Measurements from ENCODE around the gene ZFYVE21. TPM values are rescaled to one million over a fixed set of nuclear protein-coding genes. Genes with fewer than 3 reads are reported as not detected.
A peak's percentile ranks its signal among the peaks of the same experiment; 100 is the strongest.

The ZFYVE21 gene
- total RNA-seq, 6 experiments from 2014 or later, result 40.9 to 47.7 (median 42.1) TPM

DNA sequence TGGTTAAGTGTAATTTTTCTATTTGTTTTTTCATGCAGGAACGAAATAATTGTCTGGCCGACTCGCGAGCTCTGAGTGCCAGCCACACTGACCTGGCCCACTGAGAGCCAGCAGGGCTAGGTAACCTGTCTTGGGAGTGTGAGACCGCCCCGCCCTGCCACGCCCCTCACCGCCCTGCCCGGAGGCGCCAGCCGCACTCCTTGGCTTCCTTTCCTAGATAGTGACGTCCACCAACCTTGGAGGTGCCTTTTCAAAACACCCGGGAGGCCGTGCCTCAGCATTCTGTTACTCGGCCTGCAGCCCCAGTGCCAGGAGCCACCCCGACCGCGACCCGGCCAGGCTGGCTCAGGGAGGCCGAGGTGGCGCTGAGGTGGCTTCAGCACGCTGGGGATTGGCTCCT is 22.1 kb upstream of the ZFYVE21 start:
- peak overlapping the region; percentile 29; the same call in 1 of the 2 replicates for H3K27ac Mint-ChIP-seq
- no peak overlapping the region for H3K4me3 Mint-ChIP-seq
- H3K36me3 Mint-ChIP-seq (ENCODE audit: low read depth), result peaks cover 20% of the 10 kb centered on the region; the same call in 1 of the 2 replicates
- DNase-seq, result no peak
- peaks cover 5% of the 10 kb centered on the region for H3K27me3 Mint-ChIP-seq (ENCODE audit: insufficient read depth)
- no peaks in the 10 kb centered on the region for H3K9me3 Mint-ChIP-seq
- TF ChIP-seq, protein P1, sequence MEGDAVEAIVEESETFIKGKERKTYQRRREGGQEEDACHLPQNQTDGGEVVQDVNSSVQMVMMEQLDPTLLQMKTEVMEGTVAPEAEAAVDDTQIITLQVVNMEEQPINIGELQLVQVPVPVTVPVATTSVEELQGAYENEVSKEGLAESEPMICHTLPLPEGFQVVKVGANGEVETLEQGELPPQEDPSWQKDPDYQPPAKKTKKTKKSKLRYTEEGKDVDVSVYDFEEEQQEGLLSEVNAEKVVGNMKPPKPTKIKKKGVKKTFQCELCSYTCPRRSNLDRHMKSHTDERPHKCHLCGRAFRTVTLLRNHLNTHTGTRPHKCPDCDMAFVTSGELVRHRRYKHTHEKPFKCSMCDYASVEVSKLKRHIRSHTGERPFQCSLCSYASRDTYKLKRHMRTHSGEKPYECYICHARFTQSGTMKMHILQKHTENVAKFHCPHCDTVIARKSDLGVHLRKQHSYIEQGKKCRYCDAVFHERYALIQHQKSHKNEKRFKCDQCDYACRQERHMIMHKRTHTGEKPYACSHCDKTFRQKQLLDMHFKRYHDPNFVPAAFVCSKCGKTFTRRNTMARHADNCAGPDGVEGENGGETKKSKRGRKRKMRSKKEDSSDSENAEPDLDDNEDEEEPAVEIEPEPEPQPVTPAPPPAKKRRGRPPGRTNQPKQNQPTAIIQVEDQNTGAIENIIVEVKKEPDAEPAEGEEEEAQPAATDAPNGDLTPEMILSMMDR (IDR thresholded peaks at IDR 0.05), result no peak
- peaks cover 20% of the 10 kb centered on the region for H3K4me1 Mint-ChIP-seq (ENCODE audit: low read depth)

DNA sequence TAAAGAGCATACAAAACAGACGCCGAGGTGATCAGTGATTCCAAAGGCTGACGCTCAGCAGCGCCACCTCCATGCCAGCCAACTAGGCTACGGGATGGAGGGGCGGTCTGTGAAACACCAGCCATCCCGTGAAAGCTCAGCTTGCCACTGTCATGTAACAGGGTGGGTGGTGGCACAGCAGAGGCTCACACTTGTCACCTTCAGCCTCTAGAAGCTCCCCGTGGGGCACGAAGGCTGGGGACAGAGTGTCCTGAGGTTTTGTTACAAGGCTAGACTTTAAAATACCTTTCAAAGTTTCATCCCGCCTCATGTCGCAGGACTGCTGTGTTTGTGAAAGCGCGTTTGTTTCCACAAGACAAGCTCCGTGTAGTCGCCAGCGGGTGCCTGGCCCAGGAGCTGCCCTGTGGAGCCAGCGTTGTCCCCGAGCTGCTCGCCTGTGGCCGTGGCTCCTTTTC is 21.0 kb upstream of the ZFYVE21 start:
- H3K9me3 Mint-ChIP-seq, result no peaks in the 10 kb centered on the region
- no peak overlapping the region for H3K27ac Mint-ChIP-seq
- H3K27me3 Mint-ChIP-seq (ENCODE audit: insufficient read depth), result peaks cover 7% of the 10 kb centered on the region
- DNase-seq, result no peak
- no peak overlapping the region for H3K4me3 Mint-ChIP-seq
- peaks cover 10% of the 10 kb centered on the region; the same call in 1 of the 2 replicates for H3K36me3 Mint-ChIP-seq (ENCODE audit: low read depth)
- H3K4me1 Mint-ChIP-seq (ENCODE audit: low read depth), result peaks cover 10% of the 10 kb centered on the region
- TF ChIP-seq, protein P1 (IDR thresholded peaks at IDR 0.05), result 0 out of 2 replicates have a peak, but pooled peaks have one; percentile 18

DNA sequence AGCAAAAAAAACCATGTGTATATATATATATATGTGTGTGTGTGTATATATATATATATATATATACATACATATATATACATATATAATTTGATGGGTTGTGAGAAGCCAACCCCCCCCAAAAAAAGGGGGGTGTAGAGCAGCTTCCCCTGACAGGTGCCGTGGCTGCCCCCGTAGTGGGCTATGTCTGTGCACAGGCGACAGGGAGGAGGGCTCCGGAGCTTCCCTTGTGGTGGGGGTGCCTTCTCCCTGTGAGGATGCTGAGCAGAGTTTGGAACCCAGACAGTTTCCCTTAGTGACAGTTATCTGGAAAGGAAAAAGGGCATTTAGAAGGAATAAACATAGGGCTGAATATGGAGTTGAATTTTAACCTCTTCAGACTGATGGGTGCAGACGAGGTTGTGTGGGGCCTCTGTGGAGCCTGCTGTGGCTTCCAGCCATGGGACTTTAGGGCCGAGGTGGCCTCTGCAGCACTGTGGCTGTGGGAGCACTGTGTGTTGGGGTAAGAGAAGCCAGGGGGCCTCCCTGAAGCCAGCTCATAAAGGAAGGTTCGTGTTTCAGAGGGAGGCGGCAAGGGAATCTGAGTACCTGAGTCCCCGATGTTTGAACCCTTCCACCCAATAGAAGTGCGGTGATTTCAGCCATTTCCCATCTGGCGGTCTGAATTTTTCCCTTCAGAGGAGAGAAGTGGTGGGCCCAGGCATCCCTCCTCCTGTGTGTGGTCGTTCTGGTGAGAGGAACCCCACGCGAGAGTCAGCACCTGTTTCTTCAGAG is 20.1 kb upstream of the ZFYVE21 start:
- peak overlapping the region; percentile 58 for H3K27ac Mint-ChIP-seq
- no peak for DNase-seq

DNA sequence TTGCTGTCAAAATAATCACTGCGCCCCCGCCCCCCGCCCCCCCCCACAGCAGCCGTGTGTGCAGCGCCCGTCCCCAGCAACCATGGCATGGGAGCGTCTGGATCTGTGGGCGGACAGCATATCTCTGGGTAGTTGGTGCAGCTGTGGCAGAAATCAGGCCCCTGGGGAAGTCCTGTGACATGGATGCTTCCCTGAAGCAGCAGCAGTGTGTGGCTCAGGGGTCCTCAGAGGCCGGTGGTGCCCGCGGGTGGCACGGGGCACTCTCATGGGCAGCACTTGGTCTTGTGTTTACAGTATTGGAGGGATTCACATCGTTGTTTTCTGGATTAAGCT is 19.6 kb upstream of the ZFYVE21 start:
- Mint-ChIP-seq H3K27me3 (ENCODE audit: insufficient read depth) (peaks cover 9% of the 10 kb centered on the region), H3K9me3 (no peaks in the 10 kb centered on the region), H3K36me3 (ENCODE audit: low read depth) (peaks cover 5% of the 10 kb centered on the region; the same call in 1 of the 2 replicates), H3K4me3 (no peak overlapping the region; the same call in 1 of the 2 replicates), H3K27ac (peak overlapping the region; percentile 50), H3K4me1 (ENCODE audit: low read depth) (peaks cover 9% of the 10 kb centered on the region)
- TF ChIP-seq, protein P1 (IDR thresholded peaks at IDR 0.05), result no peak
- DNase-seq, result no peak

More for the DNA sequence above, 20.1 kb upstream of the ZFYVE21 start:
- TF ChIP-seq, protein P1 (IDR thresholded peaks at IDR 0.05), result no peak
- Mint-ChIP-seq H3K4me3 (peak overlapping the region; percentile 24; the same call in 1 of the 2 replicates), H3K27me3 (ENCODE audit: insufficient read depth) (peaks cover 9% of the 10 kb centered on the region), H3K9me3 (no peaks in the 10 kb centered on the region), H3K36me3 (ENCODE audit: low read depth) (peaks cover 5% of the 10 kb centered on the region; the same call in 1 of the 2 replicates), H3K4me1 (ENCODE audit: low read depth) (peaks cover 9% of the 10 kb centered on the region)

DNA sequence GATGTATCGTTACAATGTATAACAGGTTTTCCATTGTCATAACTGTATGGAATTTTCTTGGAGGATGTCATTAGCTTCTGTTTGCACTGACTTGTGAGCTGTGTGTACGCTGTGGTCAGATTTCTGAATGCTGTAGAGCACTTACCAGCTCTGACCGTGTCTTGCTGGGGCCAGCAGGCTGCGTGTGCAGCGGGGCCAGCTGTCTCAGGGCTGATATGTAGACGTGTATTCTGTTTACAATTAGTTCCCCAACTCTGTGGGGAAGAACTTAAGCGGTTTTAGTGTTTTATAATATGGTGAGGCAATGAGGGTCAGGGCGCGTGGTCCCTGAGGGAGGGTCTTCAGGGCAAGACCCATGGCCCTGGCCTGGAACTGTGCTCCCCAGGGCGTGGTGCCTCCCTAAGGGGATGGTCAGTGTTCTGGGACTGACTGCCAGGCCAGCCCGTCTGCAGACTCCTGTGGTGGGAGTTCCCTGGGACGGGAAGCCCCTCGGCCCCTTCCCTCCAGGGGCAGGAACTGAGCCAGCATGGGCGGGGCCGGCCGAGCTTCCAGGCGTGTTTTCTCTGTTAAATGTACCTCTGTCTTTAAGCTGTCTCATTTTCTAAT is 19.0 kb upstream of the ZFYVE21 start:
- Mint-ChIP-seq H3K9me3 (no peaks in the 10 kb centered on the region), H3K27me3 (ENCODE audit: insufficient read depth) (peaks cover 10% of the 10 kb centered on the region), H3K4me3 (peak overlapping the region; percentile 11; the same call in 1 of the 2 replicates), H3K4me1 (ENCODE audit: low read depth) (peaks cover 9% of the 10 kb centered on the region), H3K27ac (peak overlapping the region; percentile 50), H3K36me3 (ENCODE audit: low read depth) (peaks cover 5% of the 10 kb centered on the region; the same call in 1 of the 2 replicates)
- TF ChIP-seq, protein P1 (IDR thresholded peaks at IDR 0.05), result no peak
- no peak for DNase-seq

Data from HFFc6 (cell line).